Measurements from ENCODE around the gene LZTS2.

DNA sequence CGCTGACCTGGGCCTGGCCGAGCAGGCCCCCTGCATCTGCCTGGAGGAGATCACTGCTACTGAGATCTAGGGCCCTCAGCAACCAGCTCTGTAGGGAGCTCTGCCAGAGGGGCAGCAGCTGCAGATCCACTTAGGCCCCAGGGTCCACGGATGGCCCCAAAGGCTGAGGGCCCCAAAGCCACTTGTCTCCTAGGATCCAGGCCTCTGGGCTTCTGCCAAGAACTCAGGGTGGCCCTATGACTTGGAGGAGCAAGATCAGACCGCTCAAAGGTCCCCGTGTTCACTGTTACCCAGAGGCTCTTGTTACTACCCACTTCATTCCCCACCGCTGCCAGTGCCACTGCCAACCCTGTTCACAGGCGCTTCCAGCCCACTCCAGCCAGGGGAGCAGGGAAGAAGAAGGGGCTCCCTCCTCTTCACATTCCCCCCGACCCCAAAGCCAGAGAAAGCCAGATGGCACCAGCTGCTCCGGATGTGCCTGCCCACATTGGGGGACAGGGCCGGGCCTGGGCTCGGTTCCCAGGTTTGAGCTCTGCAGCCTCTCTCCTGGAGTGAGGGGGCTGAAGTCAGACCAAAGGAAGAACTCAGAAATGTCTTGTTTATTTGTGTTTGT, 7.6 kb downstream of the LZTS2 start:
- TF ChIP-seq, protein P1, sequence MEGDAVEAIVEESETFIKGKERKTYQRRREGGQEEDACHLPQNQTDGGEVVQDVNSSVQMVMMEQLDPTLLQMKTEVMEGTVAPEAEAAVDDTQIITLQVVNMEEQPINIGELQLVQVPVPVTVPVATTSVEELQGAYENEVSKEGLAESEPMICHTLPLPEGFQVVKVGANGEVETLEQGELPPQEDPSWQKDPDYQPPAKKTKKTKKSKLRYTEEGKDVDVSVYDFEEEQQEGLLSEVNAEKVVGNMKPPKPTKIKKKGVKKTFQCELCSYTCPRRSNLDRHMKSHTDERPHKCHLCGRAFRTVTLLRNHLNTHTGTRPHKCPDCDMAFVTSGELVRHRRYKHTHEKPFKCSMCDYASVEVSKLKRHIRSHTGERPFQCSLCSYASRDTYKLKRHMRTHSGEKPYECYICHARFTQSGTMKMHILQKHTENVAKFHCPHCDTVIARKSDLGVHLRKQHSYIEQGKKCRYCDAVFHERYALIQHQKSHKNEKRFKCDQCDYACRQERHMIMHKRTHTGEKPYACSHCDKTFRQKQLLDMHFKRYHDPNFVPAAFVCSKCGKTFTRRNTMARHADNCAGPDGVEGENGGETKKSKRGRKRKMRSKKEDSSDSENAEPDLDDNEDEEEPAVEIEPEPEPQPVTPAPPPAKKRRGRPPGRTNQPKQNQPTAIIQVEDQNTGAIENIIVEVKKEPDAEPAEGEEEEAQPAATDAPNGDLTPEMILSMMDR (conservative IDR thresholded peaks at IDR 0.05; ENCODE audit: low read depth, low read length): no peak
- no peak for TF ChIP-seq EZH2 (IDR thresholded peaks at IDR 0.05; ENCODE audit: low read length, unreplicated experiment)

Measured in PC-3 (cell line).